ENCODE results near the gene MSH5.

Gene MSH5

DNA sequence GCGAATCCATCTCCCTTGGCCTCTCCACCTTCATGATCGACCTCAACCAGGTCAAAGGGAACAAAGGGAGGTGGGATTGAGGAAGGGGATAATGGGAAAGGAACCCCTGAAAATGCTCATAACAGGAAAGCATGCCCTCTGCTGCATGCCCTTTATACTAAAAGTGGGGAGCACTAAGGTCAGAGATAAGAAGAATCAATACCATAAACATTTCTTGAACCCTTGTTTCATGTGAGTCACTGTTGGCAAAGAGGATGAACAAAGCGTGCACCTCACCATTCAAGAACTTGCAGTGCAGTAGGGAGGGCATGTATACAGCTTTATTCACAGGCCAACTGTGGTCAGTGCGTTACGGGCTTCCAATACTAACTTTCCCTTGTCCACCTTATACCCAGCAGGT, 21.0 kb downstream of the MSH5 start:
- no peak for DNase-seq (ENCODE audit: low read depth)

DNA sequence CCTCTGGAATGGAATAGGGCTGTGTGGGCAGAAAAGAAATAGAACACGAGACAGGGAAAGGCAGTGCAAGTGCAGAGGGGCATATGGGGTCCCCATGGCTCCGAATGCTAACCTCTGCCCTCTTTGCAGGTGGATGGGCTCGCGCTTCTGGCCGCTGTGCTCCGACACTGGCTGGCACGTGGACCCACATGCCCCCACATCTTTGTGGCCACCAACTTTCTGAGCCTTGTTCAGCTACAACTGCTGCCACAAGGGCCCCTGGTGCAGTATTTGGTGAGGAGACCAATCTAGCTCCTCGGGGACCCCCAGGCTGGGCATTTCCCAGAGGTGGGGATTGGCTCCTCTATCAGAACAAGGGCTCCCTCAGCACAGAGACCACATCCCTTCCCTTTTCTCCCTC, 21.5 kb downstream of the MSH5 start:
- no peak for DNase-seq (ENCODE audit: low read depth)

GRCh38 chr6:31762356-31762755, 22.6 kb downstream of the MSH5 start, which contains the start of gene SAPCD1:
SAPCD1 (plus strand) TSS chr6:31762656; CDS start chr6:31763055, 399 bp downstream.
- DNase-seq (ENCODE audit: low read depth), result no peak

- no peak for DNase-seq (ENCODE audit: low read depth)
These were observed 23.2 kb downstream of the MSH5 start for GRCh38 chr6:31762878-31763618.

DNA sequence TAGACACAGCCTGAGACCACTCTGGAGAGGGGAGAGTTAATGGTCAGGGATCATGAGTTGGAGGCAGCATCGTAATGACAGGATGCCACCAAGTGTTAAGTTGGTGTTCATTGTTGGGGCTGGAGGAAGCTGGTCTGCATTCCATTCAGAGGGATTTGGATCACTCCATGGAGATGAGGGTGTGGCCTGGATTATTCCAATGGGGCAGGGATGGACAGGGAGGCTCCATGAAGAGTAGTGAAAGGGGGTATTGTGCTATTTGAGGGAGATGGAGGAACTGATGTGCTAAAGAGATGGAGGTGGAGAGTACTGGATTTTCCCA, 23.8 kb downstream of the MSH5 start:
- no peak for DNase-seq (ENCODE audit: low read depth)

DNA sequence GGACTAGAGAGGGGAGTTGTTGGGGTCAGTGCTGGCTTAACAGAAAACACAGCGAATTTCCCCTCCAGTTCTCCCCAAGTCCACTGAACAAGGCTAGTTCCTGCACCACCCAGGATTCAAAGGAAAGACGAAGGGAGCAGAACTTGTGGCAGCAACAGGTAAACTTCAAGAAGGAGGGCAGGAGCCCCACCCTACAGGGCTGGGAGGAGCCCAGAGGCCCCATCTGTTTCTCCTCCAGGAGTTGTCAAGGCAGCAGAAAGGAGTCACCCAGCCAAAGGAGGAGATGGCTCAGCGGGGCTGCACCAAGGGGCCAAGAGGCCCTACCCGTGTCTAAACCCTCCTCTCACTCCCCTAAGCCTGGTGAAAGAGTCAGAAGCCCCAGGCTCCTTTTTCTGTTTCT, 24.4 kb downstream of the MSH5 start:
- no peak for DNase-seq (ENCODE audit: low read depth)

DNA sequence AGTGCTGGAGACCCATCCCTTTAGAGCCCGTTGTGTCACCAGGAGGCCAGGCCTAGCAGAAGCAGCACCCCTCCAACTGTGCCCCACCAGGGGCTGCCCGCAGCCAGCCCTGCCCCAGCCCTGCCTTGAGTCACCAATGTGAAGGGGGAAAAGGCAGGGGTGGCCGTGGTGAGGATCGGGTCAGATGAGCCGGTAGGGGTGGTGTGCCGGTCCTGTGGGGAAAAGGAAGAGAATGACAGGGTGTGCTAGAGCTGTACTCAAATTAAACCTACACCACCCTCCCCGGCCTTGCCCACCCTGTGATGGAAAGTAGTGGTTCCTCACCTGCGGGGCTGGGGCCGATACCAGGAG, 25.7 kb downstream of the MSH5 start:
- no peak for DNase-seq (ENCODE audit: low read depth)

- no peak for DNase-seq (ENCODE audit: low read depth)
These were observed 26.3 kb downstream of the MSH5 start for GRCh38 chr6:31765910-31766794.

DNA sequence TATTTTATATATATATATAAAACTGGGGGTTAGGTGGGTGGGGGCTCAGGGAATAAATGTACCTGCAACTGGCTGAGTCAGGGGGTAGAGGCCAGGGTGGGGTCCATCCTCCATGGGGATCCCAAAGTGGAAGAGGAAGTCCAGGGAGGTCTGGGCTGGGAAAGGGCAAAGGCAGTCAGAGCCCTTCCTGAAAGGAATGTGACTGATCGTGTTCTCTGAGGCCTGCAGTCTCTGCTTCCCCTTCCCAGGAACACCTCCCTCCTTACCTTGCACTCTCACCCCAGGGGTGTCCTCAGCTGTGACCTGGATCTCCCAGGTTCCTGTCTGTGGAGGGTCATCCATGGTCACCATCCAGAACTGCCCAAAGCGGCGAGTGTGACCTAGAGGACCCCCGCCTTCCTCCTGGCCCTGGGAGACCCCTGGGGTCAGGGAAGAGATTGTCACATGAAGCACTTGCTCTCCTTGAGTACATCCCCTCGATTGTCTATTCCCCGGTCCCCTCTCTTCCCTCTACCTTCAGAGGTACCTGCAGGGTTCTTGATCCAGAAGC, 27.4 kb downstream of the MSH5 start:
- DNase-seq (ENCODE audit: low read depth), result no peak

GRCh38 chr6:31768363-31769257, 28.8 kb downstream of the MSH5 start:
- DNase-seq (ENCODE audit: low read depth), result no peak

DNA sequence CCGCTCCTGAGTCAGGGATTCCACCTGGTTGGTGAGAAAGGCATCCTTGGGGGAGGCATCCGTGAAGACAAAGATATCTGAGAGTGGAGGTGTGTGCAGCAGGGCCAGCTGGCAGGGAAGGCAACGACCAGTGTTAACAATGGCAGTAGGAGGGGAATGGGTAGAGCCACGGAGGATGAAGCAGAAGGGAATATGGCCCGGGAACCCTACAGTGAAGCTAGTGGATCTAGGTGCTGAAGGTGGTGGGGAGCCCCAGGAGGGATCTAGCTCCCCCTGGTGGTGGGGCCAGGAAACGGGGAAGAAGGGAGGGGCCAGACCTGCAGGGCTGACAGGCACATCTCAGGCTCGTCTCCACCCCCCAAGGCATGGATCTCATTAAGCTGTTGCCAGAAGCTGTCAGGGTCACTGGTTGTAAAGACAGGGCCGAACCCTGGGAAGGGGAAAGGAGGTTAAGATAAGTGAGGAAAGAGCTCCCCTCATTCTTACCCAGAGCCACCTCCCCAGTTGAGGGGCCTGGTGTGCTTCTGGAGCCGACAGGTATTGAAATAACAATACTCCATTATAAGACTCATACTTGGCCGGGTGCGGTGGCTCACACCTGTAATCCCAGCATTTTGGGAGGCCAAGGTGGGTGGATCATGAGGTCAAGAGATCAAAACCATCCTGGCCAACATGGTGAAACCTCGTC, 30.0 kb downstream of the MSH5 start:
- DNase-seq (ENCODE audit: low read depth), result peak; percentile 66

DNA sequence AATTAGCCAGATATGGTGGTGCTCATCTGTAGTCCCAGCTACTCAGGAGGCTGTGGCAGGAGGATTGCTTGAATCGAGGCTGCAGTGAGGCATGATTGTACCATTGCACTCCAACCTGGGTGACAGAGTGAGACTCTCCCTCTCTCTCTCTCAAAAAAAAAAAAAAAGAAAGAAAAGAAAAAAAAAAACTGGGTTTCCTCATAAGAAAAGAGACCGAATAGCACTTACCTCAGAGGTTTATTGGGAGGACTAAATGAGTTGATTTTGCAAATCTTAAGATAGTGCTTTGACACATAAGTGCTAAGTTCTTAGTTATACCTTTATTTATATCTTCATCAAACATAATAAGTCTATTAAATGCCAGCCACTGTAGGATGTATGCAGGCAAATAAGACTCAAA, 31.1 kb downstream of the MSH5 start:
- no peak for DNase-seq (ENCODE audit: low read depth)

DNA sequence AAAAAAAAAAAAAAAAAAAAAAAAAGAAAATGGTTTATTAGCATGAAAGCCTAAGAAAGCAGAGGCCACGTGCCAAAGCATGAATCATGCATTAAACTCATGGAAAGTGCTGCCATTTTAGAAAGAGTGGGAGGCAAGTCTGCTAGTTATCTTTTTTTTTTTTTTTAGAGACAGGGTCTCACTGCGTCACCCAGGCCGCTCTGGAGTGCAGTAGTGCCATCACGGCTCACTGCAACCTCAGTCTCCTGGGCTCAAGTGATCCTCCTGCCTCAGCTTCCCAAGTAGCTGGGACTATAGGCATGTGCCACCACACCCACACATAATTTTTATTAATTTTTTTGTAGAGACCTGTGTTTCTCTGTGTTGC, 32.2 kb downstream of the MSH5 start:
- DNase-seq (ENCODE audit: low read depth), result no peak

DNA sequence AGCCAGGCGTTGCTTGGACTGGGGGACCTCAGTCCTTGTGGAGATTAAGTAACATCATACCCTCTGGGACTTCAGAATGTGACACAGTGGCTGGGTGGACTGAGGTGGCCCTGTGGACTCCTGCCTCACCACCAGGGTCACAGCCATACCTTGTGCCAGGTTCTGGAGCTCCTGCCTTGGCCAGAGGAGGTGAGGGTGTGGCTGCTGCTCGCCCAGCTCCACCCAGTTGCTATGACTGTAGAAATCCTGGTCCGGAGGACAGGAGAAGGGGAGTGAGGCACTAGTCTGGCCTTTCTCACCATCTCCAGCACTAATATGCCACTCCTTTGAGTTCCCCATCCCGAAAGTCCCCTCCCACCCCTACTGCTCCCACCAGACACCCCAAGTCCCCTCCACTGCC, 35.4 kb downstream of the MSH5 start:
- DNase-seq (ENCODE audit: low read depth), result no peak

GRCh38 chr6:31775633-31776484, 36.1 kb downstream of the MSH5 start:
- DNase-seq (ENCODE audit: low read depth), result no peak

DNA sequence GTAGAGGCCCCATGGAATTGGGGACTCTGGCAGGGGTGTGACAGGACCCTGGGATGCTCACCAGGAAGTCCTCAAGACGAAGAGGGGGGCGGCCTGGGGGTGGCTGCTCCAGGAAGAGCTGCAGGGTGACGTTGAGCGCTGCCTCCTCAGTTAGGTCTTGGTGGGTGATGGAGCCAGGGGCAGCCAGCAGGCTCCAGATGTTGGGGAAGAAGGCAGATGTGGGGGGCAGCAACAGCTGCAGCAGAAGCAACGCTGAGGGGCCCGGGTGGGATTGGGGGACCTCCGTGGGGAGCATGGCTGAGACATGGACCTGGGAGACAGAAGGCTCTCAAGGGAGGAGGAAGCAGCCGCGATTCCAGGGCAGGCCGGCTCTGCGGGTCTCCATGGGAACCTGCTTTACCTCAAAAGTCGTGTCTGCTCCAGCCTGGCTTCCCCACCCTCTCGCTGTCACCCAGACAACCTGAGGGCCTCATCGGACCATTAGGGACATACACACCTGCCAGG, 36.7 kb downstream of the MSH5 start:
- DNase-seq (ENCODE audit: low read depth), result no peak

DNA sequence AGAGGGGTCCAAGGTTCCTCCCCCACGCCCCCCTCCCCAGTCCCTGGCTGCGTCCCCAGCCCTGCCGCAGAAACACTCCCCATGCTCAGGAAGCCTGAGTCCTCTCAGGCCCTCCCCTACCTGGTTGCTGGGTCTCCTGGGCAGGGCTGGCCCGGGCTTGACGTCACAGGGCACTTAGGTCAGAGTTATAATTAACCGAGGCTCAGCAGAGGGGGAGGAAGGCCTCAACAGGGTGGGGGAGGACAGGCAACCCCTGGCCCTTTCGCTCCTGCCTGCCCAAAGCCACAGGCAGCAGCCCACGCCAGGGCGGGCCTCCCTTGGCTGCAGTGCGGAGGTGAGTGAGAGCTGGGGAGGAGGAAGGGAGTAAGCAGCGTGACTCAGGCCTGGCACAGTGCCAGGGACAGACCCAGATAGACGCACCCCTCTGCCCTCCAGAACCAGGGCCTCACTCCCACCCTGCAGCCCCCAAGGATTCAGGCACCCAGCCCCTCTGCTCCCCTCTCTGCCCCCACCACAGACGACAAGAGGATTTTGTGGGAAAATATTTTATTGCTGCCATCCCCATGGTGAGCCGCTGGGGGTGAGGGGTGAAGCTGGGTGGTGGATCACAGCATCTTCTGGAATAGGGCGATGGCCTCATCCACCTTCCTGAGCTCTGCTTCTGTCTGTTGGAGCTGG, 37.3 kb downstream of the MSH5 start, which contains the start of gene VWA7:
Gene VWA7 (minus strand): TSS at position 340 of the 678 bp plus-strand sequence. CDS start 549 bp downstream, outside the sequence.
- DNase-seq (ENCODE audit: low read depth), result peak; percentile 74

- DNase-seq (ENCODE audit: low read depth), result no peak
These were observed 37.9 kb downstream of the MSH5 start for GRCh38 chr6:31777667-31778050.

DNA sequence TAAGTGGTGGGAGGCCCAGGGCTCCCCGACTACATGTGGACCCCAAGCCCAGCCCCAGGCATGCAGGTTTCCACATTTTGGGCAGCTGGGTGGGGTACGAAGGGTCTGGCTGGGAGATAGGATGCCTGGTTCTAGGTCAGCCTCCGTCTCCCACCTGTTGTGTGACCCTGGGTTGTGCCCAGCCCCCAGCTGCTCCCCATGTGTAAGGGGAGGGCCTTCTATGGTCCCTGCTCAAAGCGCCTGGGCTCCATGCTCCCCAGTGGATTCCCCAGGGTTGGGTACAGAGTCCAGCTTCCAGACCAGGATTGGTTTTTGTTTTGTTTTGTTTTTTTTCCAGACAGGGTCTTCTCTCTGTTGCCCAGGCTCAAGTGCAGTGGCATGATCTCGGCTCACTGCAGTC, 38.4 kb downstream of the MSH5 start:
- DNase-seq (ENCODE audit: low read depth), result no peak
